Progenitor cell of endocrine pancreas (in vitro differentiated cells): Measurements from ENCODE around the gene CCDC85A. TPM values are rescaled to one million over a fixed set of nuclear protein-coding genes. Genes with fewer than 3 reads are reported as not detected.
"Not testable (repeated sequence)": the region's sequence is repeated elsewhere in the genome, so short reads cannot be mapped to it uniquely, and the experiment has no call there.

Experiments used
- DNase-seq: peaks from one replicate; pipeline ENCODE4 v3.0.0; 2021; ENCODE audit warnings: low spot score; ENCODE audit not compliant: unreplicated experiment
- H3K27ac Mint-ChIP-seq: 2 replicates; pipeline ENCODE4 v1.8.0; 2021; ENCODE audit warnings: mild to moderate bottlenecking, moderate library complexity, mixed read lengths
- H3K27me3 Mint-ChIP-seq: 2 replicates; pipeline ENCODE4 v1.8.0; 2021; ENCODE audit warnings: mixed read lengths
- H3K36me3 Mint-ChIP-seq: 2 replicates; pipeline ENCODE4 v1.8.0; 2022; ENCODE audit warnings: mixed read lengths; ENCODE audit not compliant: insufficient read depth
- H3K4me1 Mint-ChIP-seq: 2 replicates; pipeline ENCODE4 v1.8.0; 2021; ENCODE audit warnings: low read depth, mixed read lengths
- H3K4me3 Mint-ChIP-seq: 2 replicates; pipeline ENCODE4 v1.8.0; 2021; ENCODE audit warnings: low read depth, mild to moderate bottlenecking, moderate library complexity, mixed read lengths
- H3K9me3 Mint-ChIP-seq: 2 replicates; pipeline ENCODE4 v1.8.0; 2021; ENCODE audit warnings: low read depth, mixed read lengths
- total RNA-seq: library from RNA; stranded (reverse); gene quantifications from 2 replicates; pipeline ENCODE4 v1.2.1, GENCODE V29; 2021
- TF ChIP-seq, protein P1 (sequence below): fragments of 200-600 bp; sonication (generic); IDR thresholded peaks from one replicate; pipeline ENCODE4 v1.5.0; 2021; ENCODE audit warnings: antibody characterized with exemption, mild to moderate bottlenecking; ENCODE audit not compliant: unreplicated experiment

Gene CCDC85A
- total RNA-seq, 1 donor from 2014 or later, result 1.1 TPM

DNA sequence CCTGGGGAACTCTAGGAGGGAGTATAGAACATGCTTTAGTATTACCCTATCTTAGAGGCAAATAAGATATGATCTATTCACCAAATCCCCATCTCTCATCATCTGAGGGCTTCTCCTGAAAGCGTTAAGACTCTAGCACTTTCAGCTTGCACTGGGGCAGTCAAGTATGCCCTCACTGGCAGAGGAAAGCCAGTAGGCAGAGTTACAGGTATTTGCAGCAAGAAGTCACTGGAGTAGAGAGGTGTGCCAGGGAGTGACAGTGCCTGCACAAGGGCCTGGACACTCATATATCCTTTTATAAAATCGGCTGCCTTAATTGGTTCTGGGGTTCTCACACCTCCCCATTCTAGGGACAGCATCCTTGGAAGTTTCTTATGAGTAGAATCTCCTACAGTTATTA is 31.9 kb upstream of the CCDC85A start:
- H3K27ac Mint-ChIP-seq, result no peak overlapping the region
- no peaks in the 10 kb centered on the region for H3K9me3 Mint-ChIP-seq
- no peaks in the 10 kb centered on the region for H3K4me1 Mint-ChIP-seq
- H3K4me3 Mint-ChIP-seq, result no peak overlapping the region
- DNase-seq, result no peak
- peaks cover 40% of the 10 kb centered on the region for H3K27me3 Mint-ChIP-seq
- TF ChIP-seq, protein P1, sequence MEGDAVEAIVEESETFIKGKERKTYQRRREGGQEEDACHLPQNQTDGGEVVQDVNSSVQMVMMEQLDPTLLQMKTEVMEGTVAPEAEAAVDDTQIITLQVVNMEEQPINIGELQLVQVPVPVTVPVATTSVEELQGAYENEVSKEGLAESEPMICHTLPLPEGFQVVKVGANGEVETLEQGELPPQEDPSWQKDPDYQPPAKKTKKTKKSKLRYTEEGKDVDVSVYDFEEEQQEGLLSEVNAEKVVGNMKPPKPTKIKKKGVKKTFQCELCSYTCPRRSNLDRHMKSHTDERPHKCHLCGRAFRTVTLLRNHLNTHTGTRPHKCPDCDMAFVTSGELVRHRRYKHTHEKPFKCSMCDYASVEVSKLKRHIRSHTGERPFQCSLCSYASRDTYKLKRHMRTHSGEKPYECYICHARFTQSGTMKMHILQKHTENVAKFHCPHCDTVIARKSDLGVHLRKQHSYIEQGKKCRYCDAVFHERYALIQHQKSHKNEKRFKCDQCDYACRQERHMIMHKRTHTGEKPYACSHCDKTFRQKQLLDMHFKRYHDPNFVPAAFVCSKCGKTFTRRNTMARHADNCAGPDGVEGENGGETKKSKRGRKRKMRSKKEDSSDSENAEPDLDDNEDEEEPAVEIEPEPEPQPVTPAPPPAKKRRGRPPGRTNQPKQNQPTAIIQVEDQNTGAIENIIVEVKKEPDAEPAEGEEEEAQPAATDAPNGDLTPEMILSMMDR, result no peak
- H3K36me3 Mint-ChIP-seq, result no peaks in the 10 kb centered on the region

DNA sequence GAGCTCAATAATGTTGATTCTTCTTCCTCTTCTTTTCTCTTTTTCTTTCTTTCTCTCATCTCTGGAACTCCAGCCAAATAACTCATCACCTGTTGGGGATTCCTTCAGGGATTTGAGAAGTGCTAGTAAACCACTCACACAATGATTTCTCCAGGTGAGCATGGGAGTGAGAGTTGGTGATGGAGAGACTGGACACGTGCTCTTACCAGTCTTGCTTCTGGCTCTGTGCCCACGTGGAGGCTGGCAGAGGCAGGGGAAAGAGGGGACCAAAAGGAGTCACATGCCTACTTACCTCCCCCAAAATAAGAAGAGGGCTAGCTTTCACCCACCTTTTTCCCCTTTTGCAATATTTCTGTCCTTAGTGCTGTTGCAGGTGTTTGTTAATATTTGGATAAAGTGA is 28.6 kb upstream of the CCDC85A start:
- no peaks in the 10 kb centered on the region for H3K9me3 Mint-ChIP-seq
- H3K27me3 Mint-ChIP-seq, result peaks cover 36% of the 10 kb centered on the region
- no peak overlapping the region for H3K4me3 Mint-ChIP-seq
- TF ChIP-seq, protein P1, result no peak
- H3K36me3 Mint-ChIP-seq, result no peaks in the 10 kb centered on the region
- no peaks in the 10 kb centered on the region for H3K4me1 Mint-ChIP-seq
- no peak for DNase-seq
- H3K27ac Mint-ChIP-seq, result no peak overlapping the region

DNA sequence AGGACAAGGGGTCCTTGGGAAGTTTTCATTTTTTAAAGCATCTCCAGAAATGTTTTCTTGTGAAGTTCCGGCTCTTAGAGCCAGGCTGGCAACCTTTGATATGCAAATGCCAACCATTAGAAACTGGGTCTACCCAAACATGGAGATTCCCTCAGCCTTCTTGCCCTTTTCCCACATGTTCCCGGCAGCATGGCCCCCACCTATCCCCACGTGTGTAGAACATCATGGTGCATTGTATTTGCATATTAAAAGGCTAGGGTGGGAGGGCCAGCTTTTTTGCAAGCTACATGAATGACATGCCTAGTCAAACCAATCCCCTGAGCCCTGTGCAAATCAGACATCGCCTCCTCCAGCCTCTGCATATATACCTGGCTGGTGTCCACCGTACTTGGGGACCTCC is 23.9 kb upstream of the CCDC85A start:
- H3K4me1 Mint-ChIP-seq, H3K36me3 Mint-ChIP-seq, H3K4me3 Mint-ChIP-seq, H3K9me3 Mint-ChIP-seq, H3K27ac Mint-ChIP-seq, DNase-seq: not testable (repeated sequence)
- H3K27me3 Mint-ChIP-seq, result peaks cover 12% of the 10 kb centered on the region

DNA sequence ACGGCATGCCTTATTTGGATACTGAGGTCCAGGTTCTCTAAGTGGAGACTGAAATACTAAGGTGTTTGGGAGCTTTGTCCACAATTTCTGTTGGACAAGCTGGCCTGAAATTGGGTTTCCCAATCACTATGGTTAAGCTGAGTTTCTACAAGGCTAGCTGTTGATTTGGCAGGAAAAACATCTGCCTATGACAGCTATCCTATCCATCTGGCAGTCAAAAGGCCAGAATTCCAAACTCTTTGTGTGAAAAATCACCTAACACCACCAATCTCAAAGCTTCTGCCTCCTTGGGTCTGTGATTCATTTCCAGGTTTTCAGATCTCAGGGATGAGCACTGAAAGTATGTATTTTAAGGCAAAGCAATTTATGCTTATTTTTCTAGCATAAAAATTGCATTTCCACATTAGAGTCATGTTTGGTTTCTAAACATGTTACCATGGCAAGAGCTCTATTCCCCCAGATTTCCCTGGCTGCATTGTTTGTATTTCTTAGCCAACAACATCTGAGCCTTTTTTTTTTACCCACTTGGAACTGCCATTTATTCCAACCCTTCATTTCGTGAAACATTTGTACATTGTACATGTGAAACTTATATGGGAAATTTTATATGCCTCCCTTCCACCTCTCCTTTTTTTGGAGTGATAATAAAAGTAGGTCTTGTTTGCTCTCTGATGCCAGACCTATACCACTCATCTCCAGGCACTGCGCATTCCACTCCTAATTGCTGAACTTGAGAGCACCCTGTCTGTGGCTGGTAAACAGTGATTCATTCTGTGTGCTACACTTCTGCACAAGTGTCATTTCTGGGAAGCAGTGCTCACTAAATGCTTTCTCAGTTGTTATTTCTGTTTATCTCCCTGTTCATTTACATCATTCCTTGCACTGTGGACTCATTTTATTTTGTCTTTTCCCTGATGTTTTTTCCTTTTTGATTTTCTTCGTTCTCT is 15.9 kb upstream of the CCDC85A start:
- H3K36me3 Mint-ChIP-seq, result no peaks in the 10 kb centered on the region
- no peak overlapping the region for H3K27ac Mint-ChIP-seq
- TF ChIP-seq, protein P1, result no peak
- peaks cover 1% of the 10 kb centered on the region for H3K4me1 Mint-ChIP-seq
- DNase-seq, result no peak
- H3K4me3 Mint-ChIP-seq, result no peak overlapping the region
- H3K9me3 Mint-ChIP-seq, result no peaks in the 10 kb centered on the region
- peaks cover 27% of the 10 kb centered on the region for H3K27me3 Mint-ChIP-seq

DNA sequence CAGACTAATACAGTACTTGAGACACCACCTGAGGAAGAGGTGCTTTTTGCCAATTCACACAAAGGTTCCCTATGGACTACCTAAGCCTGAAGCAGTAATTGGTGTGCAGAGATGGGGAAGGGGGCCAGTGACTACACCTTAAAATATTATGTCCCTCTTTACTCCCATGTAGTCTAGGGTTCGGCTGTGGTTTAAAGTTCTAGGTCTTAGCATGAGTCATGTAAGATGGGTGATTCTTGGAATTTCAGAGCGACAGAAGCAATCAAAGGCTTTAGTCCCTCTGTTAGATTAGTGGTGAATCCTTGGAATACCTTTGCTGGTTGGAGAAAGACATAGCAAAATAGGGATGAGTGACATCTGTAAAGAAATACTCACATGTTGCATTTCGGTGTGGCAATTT is 14.3 kb upstream of the CCDC85A start:
- TF ChIP-seq, protein P1, result no peak
- H3K36me3 Mint-ChIP-seq, result no peaks in the 10 kb centered on the region
- peaks cover 27% of the 10 kb centered on the region for H3K27me3 Mint-ChIP-seq
- no peak overlapping the region for H3K27ac Mint-ChIP-seq
- H3K9me3 Mint-ChIP-seq, result no peaks in the 10 kb centered on the region
- no peak overlapping the region for H3K4me3 Mint-ChIP-seq
- DNase-seq, result no peak
- H3K4me1 Mint-ChIP-seq, result peaks cover 1% of the 10 kb centered on the region

DNA sequence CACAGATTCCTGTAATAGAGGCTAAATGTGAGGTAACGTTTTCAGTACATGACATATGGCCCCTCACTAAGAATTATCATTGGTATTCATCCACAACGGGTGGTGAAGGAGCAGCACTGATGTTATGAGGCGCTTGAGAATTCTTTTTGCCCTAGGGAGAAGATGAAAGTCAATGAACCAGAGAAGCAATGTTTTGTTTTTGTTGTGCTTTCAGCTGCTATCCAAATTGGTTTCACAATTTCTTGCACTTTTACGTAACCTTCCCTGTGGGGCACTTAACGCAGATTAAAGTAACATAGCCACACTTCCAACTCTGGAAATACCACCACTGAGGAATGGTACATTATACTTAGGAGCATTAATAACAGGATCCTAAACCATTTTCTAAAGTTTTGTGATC is 13.3 kb upstream of the CCDC85A start:
- TF ChIP-seq, protein P1, result no peak
- DNase-seq, result no peak
- no peaks in the 10 kb centered on the region for H3K9me3 Mint-ChIP-seq
- no peaks in the 10 kb centered on the region for H3K36me3 Mint-ChIP-seq
- H3K4me3 Mint-ChIP-seq, result no peak overlapping the region
- peaks cover 1% of the 10 kb centered on the region for H3K4me1 Mint-ChIP-seq
- peaks cover 27% of the 10 kb centered on the region for H3K27me3 Mint-ChIP-seq
- H3K27ac Mint-ChIP-seq, result no peak overlapping the region
